OCI-LY1 (cell line): Measurements from ENCODE around the gene PIAS2.

Experiments used
- CTCF ChIP-seq: fragments of 200-600 bp; sonication (generic), shearing (Covaris generic); IDR thresholded peaks from 2 replicates; pipeline ENCODE4 v1.5.1; 2017; ENCODE audit warnings: mild to moderate bottlenecking, antibody characterized with exemption, low read length, moderate library complexity, mixed read lengths
- EZH2 ChIP-seq: fragments of 200-600 bp; sonication (generic), shearing (Covaris generic); IDR thresholded peaks from 2 replicates; pipeline ENCODE4 v1.8.0; 2017; ENCODE audit warnings: borderline replicate concordance, mixed run types, mild to moderate bottlenecking, antibody characterized with exemption, low read length, moderate library complexity, mixed read lengths

DNA sequence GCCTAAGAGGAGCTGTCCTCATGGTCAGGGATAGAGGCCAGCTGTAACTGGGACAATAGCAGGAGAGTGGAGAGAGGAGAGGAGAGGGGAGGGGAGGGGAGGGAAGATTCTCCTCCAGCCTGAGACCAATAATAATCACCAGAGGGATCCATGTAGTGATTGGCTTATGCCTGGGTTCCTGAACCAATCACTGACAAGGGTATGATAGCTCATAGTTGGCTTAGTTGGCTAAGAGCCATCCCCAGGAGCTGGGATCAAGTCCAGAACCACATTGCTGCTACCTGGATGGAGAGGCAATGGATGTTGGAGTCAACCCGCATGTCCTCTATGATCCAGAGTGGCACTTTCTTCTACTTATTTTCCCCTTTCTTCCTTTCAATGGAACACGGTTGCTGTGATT is 152.7 kb downstream of the PIAS2 start:
- TF ChIP-seq EZH2 (no peak), CTCF (no peak)
